ENCODE data around the gene RFPL4A. TPM values are rescaled to one million over a fixed set of nuclear protein-coding genes. Genes with fewer than 3 reads are reported as not detected.
"Not testable (repeated sequence)": the region's sequence is repeated elsewhere in the genome, so short reads cannot be mapped to it uniquely, and the experiment has no call there.

The RFPL4A gene
- polyA plus RNA-seq, 6 donors from 2014 or later = not detected

- peaks cover 8 to 24% (median 11%) of the 10 kb centered on the region in 3 donors for H3K27me3 Mint-ChIP-seq
- no peak overlapping the region for H3K27ac Mint-ChIP-seq
- peaks cover 0 to 8% (median 3%) of the 10 kb centered on the region in 7 donors for H3K9me3 Mint-ChIP-seq
- DNase-seq (no peak), ATAC-seq (ENCODE audit: low read depth in 2 of 2) (no peak)
- H3K4me1 Mint-ChIP-seq = no peaks in the 10 kb centered on the region
- no peaks in the 10 kb centered on the region for H3K36me3 Mint-ChIP-seq
- no peak overlapping the region for H3K4me3 Mint-ChIP-seq
Measured at GRCh38 chr19:55753401-55753800, 5.5 kb upstream of the RFPL4A start.

- not testable (repeated sequence) for ATAC-seq (ENCODE audit: low read depth in 2 of 2); H3K4me3 Mint-ChIP-seq; H3K27ac Mint-ChIP-seq; H3K36me3 Mint-ChIP-seq; DNase-seq; H3K4me1 Mint-ChIP-seq
- Mint-ChIP-seq H3K27me3 (peaks cover 14 to 39% (median 20%) of the 10 kb centered on the region in 3 donors), H3K9me3 (peaks cover 0 to 15% (median 3%) of the 10 kb centered on the region in 7 donors)
Measured at GRCh38 chr19:55756808-55757207, 2.1 kb upstream of the RFPL4A start.

GRCh38 chr19:55766466-55766865 lies 7.6 kb downstream of the RFPL4A start:
- Mint-ChIP-seq H3K9me3 (peaks cover 5 to 32% (median 11%) of the 10 kb centered on the region in 7 donors), H3K27me3 (peaks cover 8 to 38% (median 26%) of the 10 kb centered on the region in 3 donors), H3K4me3 (no peak overlapping the region), H3K27ac (no peak overlapping the region), H3K36me3 (peaks cover 0 to 7% of the 10 kb centered on the region in 2 donors), H3K4me1 (no peaks in the 10 kb centered on the region)
- no peak for DNase-seq
- ATAC-seq (ENCODE audit: low read depth in 2 of 2) = no peak

GRCh38 chr19:55768818-55769217 lies 9.9 kb downstream of the RFPL4A start, which contains the start of gene RFPL4AL1:
Gene RFPL4AL1 (plus strand): TSS chr19:55769118. CDS start chr19:55771805, 2,687 bp downstream.
- not testable (repeated sequence) for DNase-seq; H3K4me3 Mint-ChIP-seq; ATAC-seq (ENCODE audit: low read depth in 2 of 2); H3K36me3 Mint-ChIP-seq; H3K27ac Mint-ChIP-seq; H3K4me1 Mint-ChIP-seq
- Mint-ChIP-seq H3K27me3 (peaks cover 6 to 35% (median 27%) of the 10 kb centered on the region in 3 donors), H3K9me3 (peaks cover 5 to 32% (median 11%) of the 10 kb centered on the region in 7 donors)

DNA sequence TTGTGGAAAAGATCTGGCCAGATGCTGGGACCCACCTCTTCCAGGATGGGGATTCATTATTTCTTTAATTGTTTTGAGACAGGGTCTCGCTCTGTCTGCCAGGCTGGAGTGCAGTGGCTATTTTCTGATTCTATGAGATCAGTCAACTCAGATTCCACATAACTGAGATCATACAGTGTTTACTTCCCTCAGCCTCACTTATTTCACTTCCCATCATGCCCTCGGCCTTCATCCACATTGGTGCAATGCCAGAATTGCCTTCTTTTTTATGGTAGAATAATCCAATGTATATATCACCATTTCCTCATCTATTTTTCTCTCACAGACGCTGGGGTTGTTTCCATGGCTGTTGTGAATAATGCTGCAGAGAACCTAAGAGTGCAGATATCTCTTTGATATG lies 10.7 kb downstream of the RFPL4A start:
- not testable (repeated sequence) for H3K36me3 Mint-ChIP-seq; DNase-seq; H3K27ac Mint-ChIP-seq; H3K4me3 Mint-ChIP-seq; ATAC-seq (ENCODE audit: low read depth in 2 of 2); H3K4me1 Mint-ChIP-seq
- H3K27me3 Mint-ChIP-seq = peaks cover 7 to 33% (median 28%) of the 10 kb centered on the region in 3 donors
- peaks cover 5 to 32% (median 11%) of the 10 kb centered on the region in 7 donors for H3K9me3 Mint-ChIP-seq

DNA sequence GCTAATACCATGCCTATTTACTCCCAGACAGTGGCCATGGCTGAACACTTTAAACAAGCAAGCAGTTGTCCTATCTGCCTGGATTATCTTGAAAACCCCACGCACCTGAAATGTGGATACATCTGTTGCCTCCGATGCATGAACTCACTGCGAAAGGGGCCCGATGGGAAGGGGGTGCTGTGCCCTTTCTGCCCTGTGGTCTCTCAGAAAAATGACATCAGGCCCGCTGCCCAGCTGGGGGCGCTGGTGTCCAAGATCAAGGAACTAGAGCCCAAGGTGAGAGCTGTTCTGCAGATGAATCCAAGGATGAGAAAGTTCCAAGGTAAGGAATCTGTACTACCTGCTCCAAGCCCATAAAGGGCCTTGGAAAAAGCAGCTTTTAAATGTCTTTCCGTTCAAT lies 18.6 kb downstream of the RFPL4A start:
- Mint-ChIP-seq H3K36me3 (no peaks in the 10 kb centered on the region), H3K27me3 (peaks cover 15 to 54% (median 44%) of the 10 kb centered on the region in 3 donors), H3K9me3 (peaks cover 0 to 4% (median 0%) of the 10 kb centered on the region in 7 donors), H3K4me3 (no peak overlapping the region), H3K27ac (no peak overlapping the region), H3K4me1 (no peaks in the 10 kb centered on the region)
- DNase-seq (no peak), ATAC-seq (ENCODE audit: low read depth in 2 of 2) (no peak)

DNA sequence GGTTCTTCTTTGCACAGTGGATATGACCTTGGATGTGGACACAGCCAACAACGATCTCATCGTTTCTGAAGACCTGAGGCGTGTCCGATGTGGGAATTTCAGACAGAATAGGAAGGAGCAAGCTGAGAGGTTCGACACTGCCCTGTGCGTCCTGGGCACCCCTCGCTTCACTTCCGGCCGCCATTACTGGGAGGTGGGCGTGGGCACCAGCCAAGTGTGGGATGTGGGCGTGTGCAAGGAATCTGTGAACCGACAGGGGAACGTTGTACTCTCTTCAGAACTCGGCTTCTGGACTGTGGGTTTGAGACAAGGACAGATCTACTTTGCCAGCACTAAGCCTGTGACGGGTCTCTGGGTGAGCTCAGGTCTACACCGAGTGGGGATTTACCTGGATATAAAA lies 19.4 kb downstream of the RFPL4A start:
- peaks cover 0 to 4% (median 0%) of the 10 kb centered on the region in 7 donors for H3K9me3 Mint-ChIP-seq
- H3K27me3 Mint-ChIP-seq = peaks cover 15 to 57% (median 44%) of the 10 kb centered on the region in 3 donors
- peak overlapping the region in 1 of 6 donors; percentile 33 for H3K27ac Mint-ChIP-seq
- no peak for ATAC-seq (ENCODE audit: low read depth in 2 of 2)
- H3K36me3 Mint-ChIP-seq = no peaks in the 10 kb centered on the region
- no peak for DNase-seq
- no peaks in the 10 kb centered on the region for H3K4me1 Mint-ChIP-seq
- H3K4me3 Mint-ChIP-seq = no peak overlapping the region

DNA sequence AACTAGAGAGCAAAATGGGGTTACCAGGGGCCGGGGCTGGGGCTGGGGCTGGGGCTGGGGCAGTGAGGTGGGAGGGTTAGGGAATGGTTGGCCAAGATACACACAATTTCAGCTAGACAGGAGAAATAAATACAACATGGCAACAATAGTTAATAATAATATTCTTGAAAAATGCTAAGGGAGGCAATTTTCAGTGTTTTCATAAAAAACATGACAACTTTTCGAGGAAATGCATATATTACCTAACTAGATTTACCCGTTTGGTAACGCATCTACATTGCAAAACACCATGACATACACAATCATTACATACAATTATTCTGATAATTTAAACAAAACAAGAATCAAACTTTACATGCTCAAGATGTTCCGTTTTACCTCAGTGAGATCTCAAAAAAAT lies 22.2 kb downstream of the RFPL4A start:
- H3K9me3 Mint-ChIP-seq = peaks cover 0 to 4% (median 0%) of the 10 kb centered on the region in 7 donors
- no peak overlapping the region for H3K27ac Mint-ChIP-seq
- DNase-seq (no peak), ATAC-seq (ENCODE audit: low read depth in 2 of 2) (no peak)
- no peak overlapping the region for H3K4me3 Mint-ChIP-seq
- peaks cover 9 to 47% (median 32%) of the 10 kb centered on the region in 3 donors for H3K27me3 Mint-ChIP-seq
- H3K36me3 Mint-ChIP-seq = no peaks in the 10 kb centered on the region
- no peaks in the 10 kb centered on the region for H3K4me1 Mint-ChIP-seq

DNA sequence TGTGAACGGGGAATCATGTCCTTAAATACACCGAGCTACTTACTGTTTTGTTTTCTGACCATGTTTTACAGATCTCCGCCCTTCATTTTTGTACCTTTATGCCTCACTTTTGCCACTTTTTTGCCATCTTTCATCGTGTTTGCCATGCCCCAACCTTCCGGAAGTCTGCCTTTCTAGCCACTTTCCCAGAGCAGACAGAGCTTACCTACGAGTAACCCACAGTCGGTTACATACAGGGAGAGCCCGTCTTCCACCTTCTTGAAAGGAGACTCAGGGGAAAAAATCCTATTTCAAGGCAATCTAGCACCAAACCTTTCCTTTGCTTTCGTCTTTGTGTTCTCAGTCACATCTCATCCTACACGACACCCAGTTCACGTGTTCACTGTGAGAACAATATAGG lies 36.1 kb downstream of the RFPL4A start:
- DNase-seq (no peak), ATAC-seq (ENCODE audit: low read depth in 2 of 2) (no peak)
- H3K27ac Mint-ChIP-seq = no peak overlapping the region
- H3K27me3 Mint-ChIP-seq = peaks cover 9 to 12% (median 10%) of the 10 kb centered on the region in 3 donors
- peaks cover 0 to 4% (median 0%) of the 10 kb centered on the region in 7 donors for H3K9me3 Mint-ChIP-seq
- no peak overlapping the region for H3K4me3 Mint-ChIP-seq
- H3K4me1 Mint-ChIP-seq = no peaks in the 10 kb centered on the region
- H3K36me3 Mint-ChIP-seq = peaks cover 6 to 11% of the 10 kb centered on the region in 2 donors

GRCh38 chr19:55801416-55801815 lies 42.5 kb downstream of the RFPL4A start:
- Mint-ChIP-seq H3K4me3 (no peak overlapping the region), H3K27ac (no peak overlapping the region), H3K27me3 (peaks cover 14 to 24% (median 17%) of the 10 kb centered on the region in 3 donors), H3K36me3 (peaks cover 6 to 11% of the 10 kb centered on the region in 2 donors), H3K9me3 (peaks cover 0 to 12% (median 5%) of the 10 kb centered on the region in 7 donors), H3K4me1 (peaks cover 0 to 4% (median 4%) of the 10 kb centered on the region in 3 donors)
- DNase-seq (no peak), ATAC-seq (ENCODE audit: low read depth in 2 of 2) (peak in 1 of 2 donors; percentile 27)

GRCh38 chr19:55802281-55802680 lies 43.4 kb downstream of the RFPL4A start:
- no peak for ATAC-seq (ENCODE audit: low read depth in 2 of 2)
- H3K27ac Mint-ChIP-seq = peak overlapping the region in 1 of 6 donors; percentile 28

DNA sequence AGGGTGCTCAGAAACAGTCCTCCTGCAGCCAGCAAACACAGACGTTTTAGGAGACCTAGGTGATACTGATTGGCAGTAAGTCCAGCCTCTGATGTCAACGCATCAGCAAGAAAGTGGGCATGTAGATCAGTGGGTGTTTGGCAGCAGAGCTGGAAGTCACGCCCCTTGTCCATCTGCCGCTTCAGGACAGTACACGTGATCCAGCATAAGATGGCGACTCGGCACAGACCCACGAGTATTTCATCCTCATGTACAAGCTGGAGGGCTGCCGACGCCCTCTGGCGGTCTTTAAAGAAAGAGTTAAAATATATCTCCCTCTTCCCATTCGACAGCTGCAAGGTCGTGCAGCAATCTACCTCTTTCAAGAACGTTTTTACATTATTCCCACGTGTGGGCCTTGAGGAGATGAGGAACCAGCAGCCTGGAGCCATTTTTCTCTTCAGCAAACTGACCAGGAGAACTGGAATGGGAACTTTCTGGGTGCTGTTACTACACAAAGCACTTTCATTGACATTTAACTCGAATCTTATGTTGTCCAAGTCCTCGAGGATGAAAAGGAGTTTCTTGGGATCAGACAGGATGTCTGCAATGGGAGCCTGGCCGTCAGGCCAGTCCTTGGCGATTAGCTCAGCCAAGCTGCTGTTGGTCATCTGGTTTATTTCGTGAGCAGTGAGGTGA lies 50.6 kb downstream of the RFPL4A start:
- peak overlapping the region in 6 of 8 donors; percentile 10 to 84 (median 61) for H3K4me3 Mint-ChIP-seq
- DNase-seq (peak; percentile 41), ATAC-seq (ENCODE audit: low read depth in 2 of 2) (peak; percentile 89 to 92)
- no peaks in the 10 kb centered on the region for H3K36me3 Mint-ChIP-seq
- peak overlapping the region in 1 of 6 donors; percentile 80 for H3K27ac Mint-ChIP-seq
- H3K27me3 Mint-ChIP-seq = peaks cover 8 to 37% (median 27%) of the 10 kb centered on the region in 3 donors
- peaks cover 0 to 13% (median 0%) of the 10 kb centered on the region in 7 donors for H3K9me3 Mint-ChIP-seq
- H3K4me1 Mint-ChIP-seq = peaks cover 0 to 9% (median 5%) of the 10 kb centered on the region in 3 donors

More at GRCh38 chr19:55802281-55802680, 43.4 kb downstream of the RFPL4A start:
- H3K4me3 Mint-ChIP-seq = no peak overlapping the region
- no peak for DNase-seq
- H3K4me1 Mint-ChIP-seq = peaks cover 0 to 4% (median 4%) of the 10 kb centered on the region in 3 donors
- H3K36me3 Mint-ChIP-seq = peaks cover 5 to 9% of the 10 kb centered on the region in 2 donors
- peaks cover 0 to 12% (median 6%) of the 10 kb centered on the region in 7 donors for H3K9me3 Mint-ChIP-seq
- H3K27me3 Mint-ChIP-seq = peaks cover 14 to 31% (median 24%) of the 10 kb centered on the region in 3 donors

DNA sequence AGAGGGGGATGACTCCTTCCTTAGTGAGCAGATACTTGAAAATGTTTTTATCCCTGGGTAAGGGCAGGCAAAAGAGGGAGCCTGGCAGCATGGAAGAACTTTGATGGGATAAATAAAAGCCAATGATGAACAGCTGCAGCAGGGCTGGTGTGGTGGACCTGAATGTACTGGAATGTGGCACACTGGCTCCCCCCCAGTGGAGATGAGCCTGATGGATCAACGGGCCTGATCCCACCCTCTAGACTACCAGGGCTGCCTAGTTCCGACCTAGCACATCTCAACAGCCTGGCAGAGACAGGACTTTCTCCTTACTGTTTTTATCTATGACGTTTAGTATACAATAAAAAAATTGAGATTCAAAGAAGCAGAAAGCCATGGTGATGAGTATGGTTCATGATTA lies 52.4 kb downstream of the RFPL4A start:
- no peak overlapping the region for H3K4me3 Mint-ChIP-seq
- ATAC-seq (ENCODE audit: low read depth in 2 of 2) (no peak), DNase-seq (no peak)
- H3K36me3 Mint-ChIP-seq = no peaks in the 10 kb centered on the region
- H3K27me3 Mint-ChIP-seq = peaks cover 8 to 41% (median 21%) of the 10 kb centered on the region in 3 donors
- H3K27ac Mint-ChIP-seq = no peak overlapping the region
- H3K9me3 Mint-ChIP-seq = peaks cover 0 to 13% (median 0%) of the 10 kb centered on the region in 7 donors
- peaks cover 0 to 9% (median 5%) of the 10 kb centered on the region in 3 donors for H3K4me1 Mint-ChIP-seq

- peaks cover 0 to 9% (median 5%) of the 10 kb centered on the region in 3 donors for H3K4me1 Mint-ChIP-seq
- H3K4me3 Mint-ChIP-seq = no peak overlapping the region
- no peak overlapping the region for H3K27ac Mint-ChIP-seq
- H3K27me3 Mint-ChIP-seq = peaks cover 8 to 37% (median 12%) of the 10 kb centered on the region in 3 donors
- DNase-seq = no peak
- no peak for ATAC-seq (ENCODE audit: low read depth in 2 of 2)
- no peaks in the 10 kb centered on the region for H3K36me3 Mint-ChIP-seq
- peaks cover 0 to 10% (median 0%) of the 10 kb centered on the region in 7 donors for H3K9me3 Mint-ChIP-seq
Measured at GRCh38 chr19:55812449-55812848, 53.6 kb downstream of the RFPL4A start.
